SK-N-SH (cell line): ENCODE data around the gene BLZF1.
"Not testable (repeated sequence)": the region's sequence is repeated elsewhere in the genome, so short reads cannot be mapped to it uniquely, and the experiment has no call there.

ENCODE experiments used
- ZBTB33 ChIP-seq: IDR thresholded peaks from 2 replicates; pipeline ENCODE4 v1.4.0; 2012; ENCODE audit warnings: low read depth, borderline replicate concordance
- TF ChIP-seq, protein P1 (sequence below): fragments of 200-600 bp; sonication (generic); IDR thresholded peaks from 2 replicates; pipeline ENCODE4 v1.6.1; 2017; ENCODE audit warnings: antibody characterized with exemption, mild to moderate bottlenecking, moderate library complexity

- TF ChIP-seq, protein P1, sequence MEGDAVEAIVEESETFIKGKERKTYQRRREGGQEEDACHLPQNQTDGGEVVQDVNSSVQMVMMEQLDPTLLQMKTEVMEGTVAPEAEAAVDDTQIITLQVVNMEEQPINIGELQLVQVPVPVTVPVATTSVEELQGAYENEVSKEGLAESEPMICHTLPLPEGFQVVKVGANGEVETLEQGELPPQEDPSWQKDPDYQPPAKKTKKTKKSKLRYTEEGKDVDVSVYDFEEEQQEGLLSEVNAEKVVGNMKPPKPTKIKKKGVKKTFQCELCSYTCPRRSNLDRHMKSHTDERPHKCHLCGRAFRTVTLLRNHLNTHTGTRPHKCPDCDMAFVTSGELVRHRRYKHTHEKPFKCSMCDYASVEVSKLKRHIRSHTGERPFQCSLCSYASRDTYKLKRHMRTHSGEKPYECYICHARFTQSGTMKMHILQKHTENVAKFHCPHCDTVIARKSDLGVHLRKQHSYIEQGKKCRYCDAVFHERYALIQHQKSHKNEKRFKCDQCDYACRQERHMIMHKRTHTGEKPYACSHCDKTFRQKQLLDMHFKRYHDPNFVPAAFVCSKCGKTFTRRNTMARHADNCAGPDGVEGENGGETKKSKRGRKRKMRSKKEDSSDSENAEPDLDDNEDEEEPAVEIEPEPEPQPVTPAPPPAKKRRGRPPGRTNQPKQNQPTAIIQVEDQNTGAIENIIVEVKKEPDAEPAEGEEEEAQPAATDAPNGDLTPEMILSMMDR = not testable (repeated sequence)
- not testable (repeated sequence) for TF ChIP-seq ZBTB33
These were observed 33.3 kb upstream of the BLZF1 start for GRCh38 chr1:169334727-169335126.
